HL-60/S4 treated with retinoic acid at 250 ng/mL for 4 days and 3 days (cell line): ENCODE measurements around the gene LAGE3.
"Not testable (repeated sequence)": the region's sequence is repeated elsewhere in the genome, so short reads cannot be mapped to it uniquely, and the experiment has no call there.

Experiments
- in situ Hi-C: fragments of 300-500 bp; cut with MboI; formaldehyde crosslinking; loops from 2 replicates; pipeline ENCODE4 v1.7.0; 2022; ENCODE audit warnings: low sequenced_read_pairs

LAGE3 gene

DNA sequence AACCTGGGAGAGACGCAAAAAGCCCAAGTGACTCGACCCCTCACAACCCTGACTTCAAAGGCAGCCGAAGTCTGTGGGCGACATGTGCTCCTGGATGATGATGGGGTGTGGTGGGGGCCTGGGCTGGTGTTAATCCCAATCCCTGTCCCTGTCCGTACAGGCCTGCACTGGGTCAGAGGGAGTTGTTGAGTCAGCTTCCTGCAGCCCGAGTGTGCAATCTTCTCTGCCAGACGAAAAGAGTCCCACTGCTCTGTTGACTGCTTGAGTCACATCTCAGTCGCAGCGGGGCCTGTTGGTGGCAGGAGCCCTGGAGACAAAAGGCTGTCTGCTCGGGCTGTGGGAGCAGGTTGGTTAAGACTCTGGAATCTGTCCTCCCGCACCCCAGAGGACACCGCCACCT is 26.7 kb upstream of the LAGE3 start:
- in situ Hi-C loops: loop anchor here (25.0 kb wide), 1 partner anchor 93 kb away; the partner anchor contains the start of genes DNASE1L1 and TAFAZZIN

DNA sequence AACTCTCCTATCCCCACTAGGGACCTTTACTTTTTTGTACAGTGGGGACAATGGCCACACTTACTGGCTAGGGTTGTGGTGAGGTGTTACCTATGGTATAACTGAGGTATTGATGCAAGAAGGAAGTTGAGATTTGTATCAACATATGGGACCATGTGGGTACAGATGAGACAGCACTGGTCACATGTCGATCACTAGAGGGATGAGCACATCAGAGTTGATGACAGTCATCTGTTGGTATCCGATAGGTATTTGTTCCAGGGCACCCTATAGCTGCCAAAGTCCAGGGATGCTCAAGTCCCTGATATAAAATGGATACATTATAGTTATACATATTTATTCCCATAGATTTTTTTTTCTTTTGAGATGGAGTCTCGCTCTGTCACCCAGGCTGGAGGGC is 23.9 kb upstream of the LAGE3 start:
- in situ Hi-C loops: loop anchor here (25.0 kb wide), 1 partner anchor 91 kb away; the partner anchor contains the start of genes DNASE1L1 and TAFAZZIN

DNA sequence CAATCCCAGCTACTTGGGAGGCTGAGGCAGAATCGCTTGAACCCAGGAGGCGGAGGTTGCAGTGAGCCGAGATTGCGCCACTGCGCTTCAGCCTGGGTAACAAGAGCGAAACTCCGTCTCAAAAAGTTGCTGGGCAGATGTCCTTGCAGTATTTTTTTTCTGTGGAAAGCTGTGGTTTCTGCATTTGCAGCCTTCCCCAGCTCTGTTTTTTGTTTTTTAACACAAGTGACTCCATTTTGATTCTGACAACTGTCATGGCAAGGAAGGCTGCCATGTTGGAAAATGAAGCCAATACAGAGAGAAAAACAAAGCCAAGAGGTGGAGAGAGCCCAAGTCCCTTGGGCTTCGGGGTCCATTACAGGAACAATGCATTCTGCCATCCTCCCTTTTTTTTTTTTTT is 23.0 kb upstream of the LAGE3 start:
- in situ Hi-C loops: loop anchor here (25.0 kb wide), 1 partner anchor 90 kb away; the partner anchor contains the start of genes DNASE1L1 and TAFAZZIN

DNA sequence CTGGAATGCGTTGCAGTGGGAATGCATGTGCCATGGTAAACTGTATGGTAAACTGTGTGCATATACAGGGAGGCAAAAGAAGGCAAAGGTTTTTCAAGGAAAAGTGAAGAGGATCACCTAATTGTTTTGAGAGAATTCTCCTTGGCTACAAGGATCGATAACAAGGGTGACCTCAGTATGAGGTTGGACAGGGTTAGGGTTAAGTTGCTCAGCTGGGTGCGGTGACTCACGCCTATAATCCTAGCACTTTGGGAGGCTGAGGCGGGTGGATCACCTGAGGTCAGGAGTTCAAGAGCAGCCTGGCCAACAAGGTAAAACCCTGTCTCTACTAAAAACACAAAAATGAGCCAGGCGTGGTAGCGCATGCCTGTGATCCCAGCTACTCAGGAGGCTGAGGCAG is 22.3 kb upstream of the LAGE3 start:
- in situ Hi-C loops: loop anchor here (25.0 kb wide), 1 partner anchor 89 kb away; the partner anchor contains the start of genes DNASE1L1 and TAFAZZIN

DNA sequence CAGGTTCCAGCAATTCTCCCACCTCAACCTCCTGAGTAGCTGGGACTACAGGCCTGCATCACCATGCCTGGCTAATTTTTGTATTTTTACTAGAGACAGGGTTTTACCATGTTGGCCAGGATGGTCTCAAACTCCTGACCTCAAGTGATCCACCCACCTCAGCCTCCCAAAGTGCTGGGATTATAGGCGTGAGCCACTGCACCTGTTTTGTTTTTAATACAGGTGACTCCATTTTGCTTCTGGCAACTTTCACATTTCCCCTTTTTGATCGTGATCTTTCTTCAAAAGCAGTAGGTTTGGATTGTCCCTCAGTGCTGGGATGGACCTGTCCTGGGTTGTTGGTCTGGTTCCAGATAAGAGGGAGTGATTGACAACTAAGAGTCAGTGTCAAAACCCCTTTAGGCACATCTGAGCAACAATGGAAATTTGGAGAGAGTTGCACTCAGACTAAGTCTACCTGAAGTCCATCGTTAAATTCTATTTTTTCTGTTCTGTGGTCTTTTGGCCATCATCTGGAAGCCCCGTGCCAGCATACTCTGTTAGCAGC is 17.6 kb upstream of the LAGE3 start:
- in situ Hi-C loops: not testable (repeated sequence)

DNA sequence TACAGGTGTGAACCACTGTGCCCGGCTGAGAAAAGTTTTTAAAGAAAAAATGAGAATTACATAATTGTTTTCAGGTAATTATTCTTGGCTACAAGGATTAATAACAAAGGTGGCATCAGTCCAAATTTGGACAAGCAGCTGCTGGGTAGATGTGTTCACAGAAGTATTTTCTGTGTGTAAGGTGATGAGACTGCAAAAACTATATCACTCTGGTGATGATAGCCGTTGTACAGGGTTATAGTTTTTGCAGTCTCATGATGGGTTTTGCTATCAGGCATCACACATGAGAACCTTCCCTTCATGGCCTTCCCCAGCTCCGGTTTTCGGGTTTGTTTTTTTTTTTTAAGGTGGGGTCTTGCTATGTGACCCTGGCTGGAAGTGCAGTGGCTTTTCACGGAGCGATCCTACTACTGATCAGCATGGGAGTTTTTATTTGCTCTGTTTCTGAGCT is 16.4 kb upstream of the LAGE3 start:
- in situ Hi-C loops: no loop called here

DNA sequence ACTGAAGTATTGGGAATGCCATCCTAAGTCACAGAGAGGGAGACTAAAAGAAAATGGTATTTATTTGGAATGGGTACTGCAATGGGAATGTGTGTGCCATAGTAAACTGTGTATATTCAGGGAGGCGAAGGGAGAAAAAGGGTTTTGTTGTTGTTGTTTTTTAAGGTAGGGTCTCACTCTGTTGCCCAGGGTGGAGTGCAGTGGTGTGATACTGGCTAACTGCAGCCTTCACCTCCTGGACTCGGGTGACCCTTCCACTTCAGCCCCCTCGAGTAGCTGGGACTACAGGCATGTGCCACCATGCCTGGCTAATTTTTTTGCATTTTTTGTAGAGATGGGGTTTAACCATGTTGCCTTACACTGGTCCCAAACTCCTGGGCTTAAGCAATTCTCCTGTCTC is 15.6 kb upstream of the LAGE3 start:
- in situ Hi-C loops: no loop called here

DNA sequence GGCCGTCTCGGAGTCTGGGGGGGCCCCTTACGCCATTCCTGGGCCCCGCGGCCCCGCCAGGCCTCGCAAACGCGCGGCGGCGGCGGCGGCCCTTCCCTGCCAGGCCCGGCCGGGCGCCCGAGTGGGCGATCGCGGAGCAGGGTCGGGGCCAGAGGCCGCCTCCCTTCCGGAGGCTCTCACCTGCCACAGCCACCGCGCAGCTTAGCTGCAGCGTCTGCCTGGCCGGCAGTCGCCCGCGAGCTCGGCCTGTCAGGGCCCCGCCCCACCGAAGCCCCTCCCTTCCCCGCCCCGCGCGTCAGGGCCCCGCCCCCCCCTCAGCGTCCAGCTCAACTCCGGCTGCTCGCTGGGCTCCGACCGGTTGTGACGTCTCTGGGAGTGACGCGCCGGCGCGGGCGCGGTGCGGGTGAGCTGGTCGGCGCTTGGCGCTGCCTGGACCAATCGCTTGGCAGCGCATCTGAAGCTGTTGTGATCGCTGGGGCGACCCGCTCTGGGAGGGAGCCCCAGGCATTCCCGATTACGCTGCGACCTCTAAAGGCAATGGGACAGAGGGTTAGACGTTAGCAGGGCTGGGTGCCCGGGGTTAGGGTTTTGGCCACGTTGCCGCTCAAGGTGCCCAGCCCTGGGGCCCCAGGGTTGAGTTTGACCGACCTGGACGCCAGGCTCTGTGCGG is 11.5 kb upstream of the LAGE3 start, which contains the start of gene SLC10A3:
Gene SLC10A3 (minus strand): TSS at position 216 of the 670 bp plus-strand sequence. CDS start 1,689 bp downstream, outside the sequence.
- in situ Hi-C loops: no loop called here

DNA sequence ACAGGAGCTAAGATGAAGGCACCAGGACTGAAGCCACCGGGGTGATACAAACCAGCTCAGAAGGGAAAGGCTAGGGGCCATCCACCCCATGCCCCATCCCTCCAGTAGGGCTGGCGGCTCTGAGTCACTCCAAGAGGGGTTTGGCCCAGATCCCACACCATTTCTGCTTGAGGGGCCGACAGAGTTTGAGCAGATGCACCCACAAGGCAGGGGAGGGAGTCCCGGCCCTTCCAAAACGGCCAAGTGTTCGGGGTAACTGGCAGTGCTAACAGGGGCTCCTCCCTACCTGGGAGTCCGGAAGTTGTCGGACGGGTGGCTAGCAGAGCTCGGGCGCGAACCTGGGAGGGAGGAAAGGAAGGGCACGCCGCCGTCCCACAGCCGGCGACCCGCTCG is 10.9 kb upstream of the LAGE3 start:
- in situ Hi-C loops: no loop called here

DNA sequence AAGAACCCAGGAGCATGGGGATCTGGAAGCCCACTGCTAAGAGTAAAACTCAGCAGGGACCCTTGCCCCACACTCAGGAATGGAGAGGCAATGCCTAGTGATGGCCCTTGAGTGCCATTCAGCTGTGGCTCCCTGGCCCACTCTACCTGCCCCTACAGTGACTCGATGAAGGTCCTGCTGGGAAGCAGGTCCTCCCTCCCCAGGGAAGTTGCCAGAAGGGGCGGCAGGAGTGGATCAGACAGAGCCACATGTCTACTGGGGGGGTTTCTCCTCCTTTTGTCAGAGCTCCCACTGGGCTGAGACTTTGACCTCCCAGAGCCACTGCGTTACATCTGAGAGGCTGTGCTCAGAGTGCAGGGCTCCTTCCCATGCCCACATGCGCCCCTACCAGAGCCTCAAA is 10.1 kb upstream of the LAGE3 start:
- in situ Hi-C loops: no loop called here

DNA sequence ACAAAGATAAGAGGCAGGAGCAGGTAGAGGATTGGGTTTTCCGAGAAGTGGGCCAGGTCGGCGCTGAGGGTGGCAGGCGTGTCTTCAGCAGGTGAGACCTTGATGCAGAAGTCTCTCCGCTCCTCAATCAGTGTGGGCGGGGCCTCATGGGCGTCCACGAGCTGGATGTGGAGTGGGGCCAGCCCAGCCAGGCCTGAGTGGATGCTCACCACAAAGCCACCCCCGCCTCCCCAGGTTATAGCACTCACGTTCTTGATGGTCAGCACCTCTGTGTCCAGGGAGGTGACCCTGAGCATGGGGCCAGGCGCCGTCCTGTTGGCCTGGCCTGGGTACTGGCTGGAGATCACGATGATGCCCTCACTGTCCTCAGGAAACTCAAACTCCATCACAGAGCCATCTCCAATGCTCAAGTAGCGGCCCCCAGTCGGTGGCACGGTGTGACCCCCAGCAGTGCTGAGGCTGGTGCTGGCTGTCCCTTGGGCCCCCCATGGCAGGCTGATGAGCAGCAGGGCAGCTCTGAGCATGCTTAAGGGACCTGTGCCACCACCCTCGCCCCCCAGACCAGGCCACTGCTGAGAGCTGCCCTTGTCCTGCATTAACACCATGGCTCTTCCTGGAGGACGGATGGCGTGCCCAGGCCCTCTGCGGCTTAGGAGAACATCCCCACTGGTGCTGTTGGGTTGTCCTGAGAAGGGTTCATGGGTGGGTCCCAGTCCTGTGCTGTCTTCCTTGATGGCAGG is 9.4 kb upstream of the LAGE3 start:
- in situ Hi-C loops: no loop called here

DNA sequence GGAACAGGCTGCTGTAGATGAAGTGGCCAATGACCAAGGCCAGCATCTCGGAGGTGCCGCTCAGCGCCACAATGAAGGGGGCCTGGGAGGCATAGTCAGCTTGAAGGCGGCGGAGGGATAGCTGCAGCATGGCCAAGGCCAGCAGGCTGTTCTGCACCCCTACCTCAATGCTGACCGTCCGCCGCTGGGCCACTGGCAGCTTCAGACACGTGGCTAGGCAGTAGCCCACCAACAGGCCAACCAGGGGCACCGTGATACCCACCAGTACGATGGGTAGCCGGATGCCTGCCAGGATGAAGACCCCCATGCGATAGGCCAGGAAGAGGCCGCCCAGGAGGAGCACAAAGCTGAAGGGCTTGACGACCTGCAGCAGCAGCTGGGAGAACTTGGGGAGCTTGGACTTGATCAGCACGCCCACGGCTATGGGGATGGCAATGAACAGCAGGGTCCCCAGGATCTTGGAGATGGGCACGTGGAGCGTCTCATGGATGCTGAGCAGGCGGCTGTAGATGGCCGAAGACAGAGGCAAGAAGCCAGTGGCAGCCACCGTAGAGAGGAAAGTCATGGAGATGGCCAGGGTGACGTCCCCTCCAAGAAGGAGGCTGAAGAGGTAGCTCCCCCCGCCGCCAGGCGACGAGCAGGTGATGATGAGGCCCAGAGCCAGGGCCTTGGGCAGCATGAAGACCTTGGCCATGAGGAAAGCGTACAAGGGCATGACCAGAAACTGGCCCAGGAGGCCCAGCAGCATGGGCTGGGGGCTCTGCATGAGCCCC is 8.6 kb upstream of the LAGE3 start:
- in situ Hi-C loops: no loop called here

DNA sequence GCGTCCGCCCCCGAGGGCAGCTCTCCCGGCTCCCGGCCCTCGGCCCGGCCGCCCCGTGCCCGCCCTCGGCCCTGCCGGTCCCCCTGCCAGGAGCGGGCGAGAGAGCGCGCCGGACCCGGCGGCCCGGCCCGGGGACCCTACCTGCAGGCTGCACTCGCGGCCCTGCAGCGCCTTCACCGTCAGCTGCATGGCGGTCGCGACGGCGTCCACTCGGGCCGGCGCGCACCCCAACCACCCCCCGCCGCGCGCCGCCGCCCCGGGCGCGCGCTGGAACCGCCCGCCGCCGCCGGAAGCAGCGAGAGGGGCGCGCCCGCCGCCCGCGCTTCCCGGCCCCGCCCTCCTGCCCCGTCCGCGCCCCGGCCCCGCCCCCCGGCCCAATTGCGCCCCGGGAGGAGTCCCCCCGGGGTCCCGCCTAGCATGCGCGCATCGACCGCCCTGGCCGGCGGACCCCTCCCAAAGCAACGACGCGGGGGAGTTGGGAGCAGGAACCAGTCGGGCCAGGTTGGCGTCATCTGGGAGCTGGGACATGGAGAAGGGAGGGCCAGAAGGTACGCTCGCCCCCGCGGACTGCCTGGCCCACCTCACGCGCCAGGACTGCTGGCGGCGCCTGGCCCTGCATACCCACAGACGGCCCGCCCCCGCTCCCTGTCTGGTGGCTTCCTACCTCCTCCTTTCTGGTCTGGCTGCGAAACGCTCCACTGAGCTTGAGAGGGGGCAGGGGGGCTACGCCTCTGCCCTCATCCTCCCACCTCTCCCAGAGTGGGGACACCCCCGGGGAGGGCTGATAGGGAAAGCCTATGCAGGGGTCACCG is 7.5 kb upstream of the LAGE3 start, which contains the start of gene UBL4A:
Gene UBL4A (minus strand): TSS at position 220 of the 812 bp plus-strand sequence. CDS start 31 bp downstream, at position 189.
- in situ Hi-C loops: no loop called here

DNA sequence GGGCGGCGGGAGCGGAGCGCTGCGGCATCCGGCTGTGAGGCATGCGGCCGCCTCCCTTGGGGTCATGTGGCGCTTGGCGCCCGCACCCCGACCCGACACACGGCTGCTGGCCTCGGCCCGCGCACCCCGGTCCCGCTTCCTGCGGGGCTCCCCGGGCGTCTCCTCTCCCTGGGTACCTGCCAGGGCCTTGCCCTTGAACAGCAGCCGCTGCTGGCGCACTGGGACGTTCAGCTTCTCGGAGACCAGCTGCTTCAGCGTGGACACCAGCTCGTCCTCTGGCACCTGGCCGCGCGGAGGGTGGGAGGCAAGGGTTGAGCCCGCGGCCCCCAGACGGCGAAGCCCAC is 6.9 kb upstream of the LAGE3 start:
- in situ Hi-C loops: no loop called here

DNA sequence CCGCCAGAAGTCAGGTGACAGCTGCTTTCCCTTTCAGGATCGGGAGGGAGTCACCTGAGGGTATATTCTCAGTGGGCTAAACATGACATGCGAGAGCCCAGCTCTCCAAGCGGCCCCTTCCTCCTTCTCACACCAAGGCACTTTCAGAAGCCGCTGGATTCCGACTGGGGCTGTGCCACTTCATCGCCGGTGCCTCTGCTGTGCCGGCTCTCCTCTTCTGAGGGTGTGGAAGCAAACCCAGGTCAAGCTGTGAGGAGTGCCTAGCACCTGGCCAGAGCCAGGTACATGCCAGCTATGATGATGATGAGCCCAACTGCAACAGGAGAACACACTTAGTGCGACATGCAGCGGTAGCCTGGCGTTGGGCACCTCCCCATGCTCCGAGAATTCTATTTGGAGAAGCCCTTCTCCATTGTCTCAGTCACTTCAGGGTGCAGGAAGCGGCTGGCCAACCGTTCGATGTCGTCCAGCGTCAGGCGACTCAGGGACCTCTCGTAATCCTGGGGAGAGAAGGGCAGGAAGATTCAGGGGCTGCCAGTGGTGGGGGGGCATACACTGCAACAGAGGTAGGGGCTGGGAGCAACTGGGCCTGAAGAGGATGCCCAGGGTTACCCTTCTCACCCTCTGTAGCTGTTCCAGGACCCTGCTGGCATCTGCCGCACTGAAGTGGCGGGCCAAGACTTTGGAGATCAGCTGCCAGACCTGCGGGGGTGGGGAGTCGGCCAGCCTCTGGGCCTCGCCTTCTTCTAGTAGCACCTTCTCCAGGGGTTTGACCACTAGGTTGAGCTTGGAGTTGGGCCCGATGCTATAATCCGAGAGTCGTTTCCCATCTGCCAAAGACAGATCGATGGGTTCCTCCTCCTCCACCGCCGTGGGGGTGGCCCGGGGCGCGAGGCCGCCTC is 6.3 kb upstream of the LAGE3 start:
- in situ Hi-C loops: no loop called here

DNA sequence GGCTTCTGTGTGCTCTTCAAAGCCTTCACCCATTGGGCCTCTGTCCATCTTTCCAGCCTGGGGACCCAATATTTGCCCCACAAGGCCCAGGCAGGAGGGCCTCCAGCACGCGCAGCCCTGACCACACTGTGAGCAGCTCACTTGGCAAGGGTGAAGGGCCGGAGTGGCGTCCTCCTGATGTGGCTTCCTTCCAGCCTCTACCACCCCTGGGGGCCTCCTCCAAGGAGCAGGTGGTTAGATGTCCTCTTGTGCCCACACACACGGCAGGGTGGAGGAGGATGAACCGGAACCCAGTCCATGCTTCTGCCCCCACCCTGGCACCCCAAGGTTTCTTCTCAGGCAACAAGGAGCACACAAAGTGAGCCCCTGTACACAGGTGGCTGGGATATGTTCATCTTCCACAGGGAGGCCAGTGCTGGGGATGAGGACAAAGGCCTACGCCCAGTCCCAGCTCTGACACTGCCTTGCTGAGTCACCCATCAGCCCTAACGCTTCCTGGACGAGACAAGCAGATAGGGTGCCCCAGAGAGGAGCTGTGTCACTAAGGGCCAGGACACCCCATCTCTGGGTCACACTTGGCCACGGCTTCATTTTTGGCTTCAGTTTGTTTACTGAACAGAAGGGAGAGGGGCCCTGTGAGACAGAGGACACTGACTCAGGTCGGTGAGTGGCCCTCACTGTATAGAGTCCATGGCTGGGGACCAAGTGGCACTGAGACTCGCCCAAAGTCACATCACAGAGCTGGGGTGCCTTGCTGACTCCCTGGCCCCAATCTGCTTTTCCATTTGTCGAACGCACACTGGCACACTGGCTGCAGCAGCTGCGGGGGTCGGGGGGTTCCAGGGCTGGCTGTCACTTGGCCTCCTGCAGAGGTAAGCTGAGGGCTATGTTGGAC is 5.4 kb upstream of the LAGE3 start:
- in situ Hi-C loops: no loop called here

DNA sequence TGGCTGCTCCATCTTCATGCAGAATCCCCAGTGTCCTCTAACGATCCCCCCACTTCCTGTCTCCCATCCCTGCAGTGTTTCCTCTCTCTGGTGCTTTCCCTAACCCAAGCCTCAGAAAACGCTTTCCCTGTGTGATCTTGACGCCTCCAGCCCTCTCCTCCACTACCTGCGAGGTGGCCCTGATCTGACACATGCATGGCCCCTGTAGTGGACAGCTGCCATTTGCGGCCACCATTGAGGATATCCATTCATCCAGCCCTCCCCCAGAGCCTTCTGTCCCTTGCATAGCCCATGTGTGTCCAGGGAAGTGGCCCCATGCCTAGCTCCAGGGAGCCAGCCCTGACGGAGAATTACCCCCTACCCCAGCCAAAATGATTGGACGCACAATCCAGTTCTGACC is 4.2 kb upstream of the LAGE3 start:
- in situ Hi-C loops: no loop called here

DNA sequence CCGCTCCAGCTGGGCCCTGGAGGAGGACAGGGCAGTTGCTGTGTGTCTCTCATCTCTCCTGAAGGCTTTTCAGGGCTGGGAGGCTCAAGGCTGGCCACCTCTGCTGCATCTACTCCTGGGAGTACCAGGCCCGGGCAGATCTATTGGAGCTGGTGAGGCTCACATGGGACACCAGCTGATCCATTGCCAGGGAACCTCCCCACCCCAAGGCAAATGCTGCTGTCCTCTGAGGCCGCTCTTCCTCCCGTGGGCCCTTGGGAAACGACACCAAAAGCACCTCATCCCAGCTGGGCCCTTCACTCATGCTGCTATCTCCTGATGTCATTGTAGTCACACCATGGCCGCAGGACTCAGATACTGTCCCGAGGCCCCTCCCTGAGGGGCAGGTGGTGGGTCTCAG is 3.7 kb upstream of the LAGE3 start:
- in situ Hi-C loops: no loop called here
